ENCODE data around the gene KIAA1217. TPM values are rescaled to one million over a fixed set of nuclear protein-coding genes. Genes with fewer than 3 reads are reported as not detected.

Gene KIAA1217
- total and polyA plus RNA-seq, 9 of the 15 experiments (the other 6 are each of a cell fraction or from before 2014, with no cell fraction given), result 0.04 TPM; not detected in 8

- TF ChIP-seq ZNF224 (CRISPR knock-in tag; IDR thresholded peaks at IDR 0.05), result no peak
- TF ChIP-seq CLOCK (CRISPR knock-in tag; IDR thresholded peaks at IDR 0.05; ENCODE audit: borderline replicate concordance), result no peak
- no peak for TF ChIP-seq ZZZ3 (IDR thresholded peaks at IDR 0.05)
- no peak for TF ChIP-seq FOXM1 (IDR thresholded peaks at IDR 0.05; ENCODE audit: low read depth)
- TF ChIP-seq FOXM1 (CRISPR knock-in tag; IDR thresholded peaks at IDR 0.05; ENCODE audit: low read depth), result no peak
- TF ChIP-seq GATAD2B (IDR thresholded peaks at IDR 0.05; ENCODE audit: borderline replicate concordance), result no peak
- no peak for TF ChIP-seq TRIM24 (IDR thresholded peaks at IDR 0.05)
- no peak for TF ChIP-seq NFE2L1 (tag; IDR thresholded peaks at IDR 0.05; ENCODE audit: borderline replicate concordance, low read depth)
- no peak for TF ChIP-seq MAFG (tag; conservative IDR thresholded peaks at IDR 0.05)
- no peak for TF ChIP-seq HOXB6 (CRISPR knock-in tag; IDR thresholded peaks at IDR 0.05; ENCODE audit: borderline replicate concordance)
- TF ChIP-seq PRMT5 (CRISPR knock-in tag; IDR thresholded peaks at IDR 0.05), result no peak
- no peak for TF ChIP-seq BCL6 (CRISPR knock-in tag; IDR thresholded peaks at IDR 0.05)
Measured at GRCh38 chr10:24536636-24537035, 327.7 kb downstream of the KIAA1217 start (continued).
